ENCODE measurements around the gene PAN3.

DNA sequence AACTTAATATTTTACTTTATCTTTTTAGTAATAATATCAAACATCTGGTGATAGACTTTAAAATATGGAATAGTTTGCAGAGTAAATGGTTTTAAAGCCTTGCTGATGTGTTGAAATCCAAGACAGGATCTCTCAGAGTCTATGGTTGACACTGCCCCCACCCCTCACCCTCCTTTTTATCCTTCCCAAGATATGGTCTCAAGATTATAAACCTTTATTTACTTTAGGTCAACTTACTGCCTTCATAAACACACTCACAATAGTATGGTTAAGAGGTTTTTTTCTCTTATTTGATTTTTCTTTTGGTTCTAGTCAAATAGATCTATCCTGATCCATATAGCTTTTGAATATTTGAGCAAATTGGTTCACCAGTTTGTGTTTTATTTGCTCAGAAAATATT is 39.0 kb downstream of the PAN3 start:
- TF ChIP-seq, protein P1, sequence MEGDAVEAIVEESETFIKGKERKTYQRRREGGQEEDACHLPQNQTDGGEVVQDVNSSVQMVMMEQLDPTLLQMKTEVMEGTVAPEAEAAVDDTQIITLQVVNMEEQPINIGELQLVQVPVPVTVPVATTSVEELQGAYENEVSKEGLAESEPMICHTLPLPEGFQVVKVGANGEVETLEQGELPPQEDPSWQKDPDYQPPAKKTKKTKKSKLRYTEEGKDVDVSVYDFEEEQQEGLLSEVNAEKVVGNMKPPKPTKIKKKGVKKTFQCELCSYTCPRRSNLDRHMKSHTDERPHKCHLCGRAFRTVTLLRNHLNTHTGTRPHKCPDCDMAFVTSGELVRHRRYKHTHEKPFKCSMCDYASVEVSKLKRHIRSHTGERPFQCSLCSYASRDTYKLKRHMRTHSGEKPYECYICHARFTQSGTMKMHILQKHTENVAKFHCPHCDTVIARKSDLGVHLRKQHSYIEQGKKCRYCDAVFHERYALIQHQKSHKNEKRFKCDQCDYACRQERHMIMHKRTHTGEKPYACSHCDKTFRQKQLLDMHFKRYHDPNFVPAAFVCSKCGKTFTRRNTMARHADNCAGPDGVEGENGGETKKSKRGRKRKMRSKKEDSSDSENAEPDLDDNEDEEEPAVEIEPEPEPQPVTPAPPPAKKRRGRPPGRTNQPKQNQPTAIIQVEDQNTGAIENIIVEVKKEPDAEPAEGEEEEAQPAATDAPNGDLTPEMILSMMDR (IDR thresholded peaks at IDR 0.05), result no peak
- no peak for TF ChIP-seq POLR2A (IDR thresholded peaks at IDR 0.05)
